ENCODE results near the gene ATP10A. TPM values are rescaled to one million over a fixed set of nuclear protein-coding genes. Genes with fewer than 3 reads are reported as not detected.

Gene ATP10A
- total RNA-seq, 1 experiment from 2014 or later, result not detected

DNA sequence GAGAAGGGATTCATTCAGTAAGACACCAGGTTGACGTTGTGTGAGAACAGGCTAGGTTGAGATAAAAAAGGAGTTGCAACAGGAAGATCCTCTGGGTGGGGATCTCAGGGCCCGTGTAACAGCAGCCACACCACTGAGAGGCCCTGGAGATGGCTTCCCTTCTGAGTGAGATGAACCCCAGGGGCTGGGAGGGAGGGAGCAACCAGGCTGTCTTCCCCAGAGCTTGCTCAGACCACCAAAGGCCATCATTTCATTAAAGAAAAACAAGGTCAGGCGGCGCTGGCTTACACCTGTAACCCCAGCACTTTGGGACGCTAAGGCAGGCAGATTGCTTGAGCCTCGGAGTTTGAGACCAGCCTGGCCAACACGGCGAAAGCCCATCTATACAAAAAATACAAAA is 187.7 kb downstream of the ATP10A start:
- intact Hi-C loops (cut with micrococcal nuclease), result no loop called here
- TF ChIP-seq, protein P1, sequence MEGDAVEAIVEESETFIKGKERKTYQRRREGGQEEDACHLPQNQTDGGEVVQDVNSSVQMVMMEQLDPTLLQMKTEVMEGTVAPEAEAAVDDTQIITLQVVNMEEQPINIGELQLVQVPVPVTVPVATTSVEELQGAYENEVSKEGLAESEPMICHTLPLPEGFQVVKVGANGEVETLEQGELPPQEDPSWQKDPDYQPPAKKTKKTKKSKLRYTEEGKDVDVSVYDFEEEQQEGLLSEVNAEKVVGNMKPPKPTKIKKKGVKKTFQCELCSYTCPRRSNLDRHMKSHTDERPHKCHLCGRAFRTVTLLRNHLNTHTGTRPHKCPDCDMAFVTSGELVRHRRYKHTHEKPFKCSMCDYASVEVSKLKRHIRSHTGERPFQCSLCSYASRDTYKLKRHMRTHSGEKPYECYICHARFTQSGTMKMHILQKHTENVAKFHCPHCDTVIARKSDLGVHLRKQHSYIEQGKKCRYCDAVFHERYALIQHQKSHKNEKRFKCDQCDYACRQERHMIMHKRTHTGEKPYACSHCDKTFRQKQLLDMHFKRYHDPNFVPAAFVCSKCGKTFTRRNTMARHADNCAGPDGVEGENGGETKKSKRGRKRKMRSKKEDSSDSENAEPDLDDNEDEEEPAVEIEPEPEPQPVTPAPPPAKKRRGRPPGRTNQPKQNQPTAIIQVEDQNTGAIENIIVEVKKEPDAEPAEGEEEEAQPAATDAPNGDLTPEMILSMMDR (IDR thresholded peaks at IDR 0.05; ENCODE audit: unreplicated experiment), result no peak
- ChIA-PET CTCF (no interaction called here), POLR2A (no interaction called here)
- DNase-seq (ENCODE audit: unreplicated experiment), result no peak
- no peaks in the 10 kb centered on the region for H3K27me3 Mint-ChIP-seq (ENCODE audit: insufficient read depth, unreplicated experiment)
- H3K27ac Mint-ChIP-seq (ENCODE audit: low read depth, unreplicated experiment), result no peak overlapping the region
- no peak overlapping the region for H3K4me3 Mint-ChIP-seq (ENCODE audit: unreplicated experiment)
- H3K4me1 Mint-ChIP-seq (ENCODE audit: insufficient read depth, unreplicated experiment), result no peaks in the 10 kb centered on the region
- peaks cover 22% of the 10 kb centered on the region for H3K9me3 Mint-ChIP-seq (ENCODE audit: unreplicated experiment)
- no TSS peak for BruUV-seq (replicated peaks)
- H3K36me3 Mint-ChIP-seq (ENCODE audit: insufficient read depth, unreplicated experiment), result no peaks in the 10 kb centered on the region

DNA sequence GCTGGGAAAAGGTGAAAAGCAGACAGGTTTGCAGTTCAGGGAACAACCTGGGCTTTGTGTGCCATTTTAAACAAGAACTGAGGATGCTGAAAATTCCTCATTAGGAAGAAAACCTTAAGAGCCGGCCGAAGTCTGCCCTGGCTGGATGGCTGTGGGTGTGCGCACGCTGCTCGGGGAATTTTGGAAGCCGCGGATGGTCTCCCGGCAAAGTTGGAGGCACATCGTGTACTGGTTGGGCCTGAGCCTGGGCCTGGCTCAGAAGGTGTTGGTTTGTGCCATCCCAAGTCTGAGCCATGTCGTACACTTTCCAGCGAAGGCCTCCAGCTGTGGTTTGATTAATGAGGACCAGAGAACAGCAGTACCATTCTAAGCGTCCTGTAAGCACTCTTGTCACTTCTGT is 188.2 kb downstream of the ATP10A start:
- no peaks in the 10 kb centered on the region for H3K4me1 Mint-ChIP-seq (ENCODE audit: insufficient read depth, unreplicated experiment)
- peaks cover 17% of the 10 kb centered on the region for H3K9me3 Mint-ChIP-seq (ENCODE audit: unreplicated experiment)
- ChIA-PET CTCF (no interaction called here), POLR2A (no interaction called here)
- H3K27ac Mint-ChIP-seq (ENCODE audit: low read depth, unreplicated experiment), result no peak overlapping the region
- no peaks in the 10 kb centered on the region for H3K36me3 Mint-ChIP-seq (ENCODE audit: insufficient read depth, unreplicated experiment)
- DNase-seq (ENCODE audit: unreplicated experiment), result no peak
- H3K4me3 Mint-ChIP-seq (ENCODE audit: unreplicated experiment), result no peak overlapping the region
- TF ChIP-seq, protein P1 (IDR thresholded peaks at IDR 0.05; ENCODE audit: unreplicated experiment), result no peak
- BruUV-seq (replicated peaks), result no TSS peak
- H3K27me3 Mint-ChIP-seq (ENCODE audit: insufficient read depth, unreplicated experiment), result no peaks in the 10 kb centered on the region
- intact Hi-C loops (cut with micrococcal nuclease), result no loop called here

DNA sequence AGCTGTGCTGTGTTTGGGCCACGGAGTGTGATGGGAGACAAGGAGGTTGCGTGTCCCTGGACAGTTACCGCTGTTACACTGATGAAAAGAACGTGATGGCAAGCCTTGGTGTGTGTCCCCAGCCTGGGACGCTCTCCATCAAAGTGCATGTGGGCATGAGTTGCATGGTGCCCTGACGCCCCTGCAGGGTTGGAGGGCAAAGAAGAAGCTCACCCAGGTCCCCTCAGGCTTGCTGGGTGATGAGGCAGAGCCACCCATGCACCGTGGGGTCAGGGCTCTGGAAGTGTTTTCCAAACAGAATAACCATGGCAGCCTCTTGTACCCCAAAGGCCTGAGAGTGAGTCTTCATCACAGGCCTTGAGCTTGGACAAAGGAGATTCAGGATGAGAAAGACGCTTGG is 189.2 kb downstream of the ATP10A start:
- Mint-ChIP-seq H3K9me3 (ENCODE audit: unreplicated experiment) (peaks cover 16% of the 10 kb centered on the region), H3K27me3 (ENCODE audit: insufficient read depth, unreplicated experiment) (no peaks in the 10 kb centered on the region), H3K36me3 (ENCODE audit: insufficient read depth, unreplicated experiment) (no peaks in the 10 kb centered on the region), H3K27ac (ENCODE audit: low read depth, unreplicated experiment) (no peak overlapping the region), H3K4me3 (ENCODE audit: unreplicated experiment) (no peak overlapping the region), H3K4me1 (ENCODE audit: insufficient read depth, unreplicated experiment) (no peaks in the 10 kb centered on the region)
- ChIA-PET POLR2A (no interaction called here), CTCF (no interaction called here)
- TF ChIP-seq, protein P1 (IDR thresholded peaks at IDR 0.05; ENCODE audit: unreplicated experiment), result no peak
- no peak for DNase-seq (ENCODE audit: unreplicated experiment)
- intact Hi-C loops (cut with micrococcal nuclease), result no loop called here
- no TSS peak for BruUV-seq (replicated peaks)

DNA sequence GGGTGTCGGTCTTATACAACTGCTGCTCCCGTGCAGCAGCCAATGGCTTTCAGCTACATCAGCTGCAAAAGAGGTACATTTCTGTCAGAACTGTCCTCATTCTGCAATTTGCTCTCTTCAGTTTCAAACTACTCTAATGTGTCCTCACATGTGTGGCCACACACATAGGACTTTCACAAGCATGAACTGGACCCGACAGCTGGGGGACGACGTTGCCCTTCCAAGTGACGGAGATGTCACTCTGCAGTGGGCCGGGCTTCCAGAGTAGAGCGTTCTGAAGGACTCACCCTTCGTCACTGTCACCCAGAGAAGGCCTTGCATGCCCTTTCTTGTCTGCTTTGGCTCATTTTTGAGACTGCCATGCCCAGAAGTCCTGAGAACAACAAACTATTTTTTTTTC is 189.8 kb downstream of the ATP10A start:
- H3K4me1 Mint-ChIP-seq (ENCODE audit: insufficient read depth, unreplicated experiment), result no peaks in the 10 kb centered on the region
- H3K36me3 Mint-ChIP-seq (ENCODE audit: insufficient read depth, unreplicated experiment), result no peaks in the 10 kb centered on the region
- ChIA-PET CTCF (no interaction called here), POLR2A (no interaction called here)
- DNase-seq (ENCODE audit: unreplicated experiment), result no peak
- H3K27me3 Mint-ChIP-seq (ENCODE audit: insufficient read depth, unreplicated experiment), result no peaks in the 10 kb centered on the region
- intact Hi-C loops (cut with micrococcal nuclease), result no loop called here
- no peak overlapping the region for H3K4me3 Mint-ChIP-seq (ENCODE audit: unreplicated experiment)
- TF ChIP-seq, protein P1 (IDR thresholded peaks at IDR 0.05; ENCODE audit: unreplicated experiment), result no peak
- no TSS peak for BruUV-seq (replicated peaks)
- peaks cover 16% of the 10 kb centered on the region for H3K9me3 Mint-ChIP-seq (ENCODE audit: unreplicated experiment)
- no peak overlapping the region for H3K27ac Mint-ChIP-seq (ENCODE audit: low read depth, unreplicated experiment)
